Stimulated activated CD4-positive, alpha-beta T cell treated with anti-CD3 and anti-CD28 coated beads, Interleukin-12 subunit alpha, Interleukin-12 subunit beta, amount 100 ng/mL, for 24 hours (primary cell): ENCODE measurements around the gene SULT1A3.
A peak's percentile ranks its signal among the peaks of the same experiment; 100 is the strongest.
"Not testable (repeated sequence)": the region's sequence is repeated elsewhere in the genome, so short reads cannot be mapped to it uniquely, and the experiment has no call there.

Experiments used
- DNase-seq, 2 experiments: peaks; one replicate each; pipeline ENCODE4 v3.0.0-alpha.2; 2020; ENCODE audit warnings: low read depth in 2 of 2

The SULT1A3 gene

GRCh38 chr16:30186782-30187555 lies 12.1 kb upstream of the SULT1A3 start:
- peak; percentile 73 to 88 for DNase-seq

- no peak for DNase-seq
Measured at GRCh38 chr16:30187556-30187865, 11.5 kb upstream of the SULT1A3 start.

- DNase-seq = no peak
Measured at GRCh38 chr16:30187971-30188561, 11.0 kb upstream of the SULT1A3 start.

- DNase-seq = not testable (repeated sequence)
Measured at GRCh38 chr16:30191158-30191557, 7.9 kb upstream of the SULT1A3 start.

- DNase-seq = not testable (repeated sequence)
Measured at GRCh38 chr16:30193098-30193497, 6.0 kb upstream of the SULT1A3 start.

GRCh38 chr16:30193615-30194014 lies 5.4 kb upstream of the SULT1A3 start, which contains the start of the genes BOLA2B and SLX1A:
Gene BOLA2B, minus strand, starts transcription at chr16:30193666. Its CDS starts 71 bp downstream, at chr16:30193595.
Gene SLX1A, plus strand, starts transcription at chr16:30193875. Its CDS starts 210 bp downstream, at chr16:30194085.
- DNase-seq = not testable (repeated sequence)

- not testable (repeated sequence) for DNase-seq
Measured at GRCh38 chr16:30194172-30194925, 4.7 kb upstream of the SULT1A3 start.

- DNase-seq = not testable (repeated sequence)
Measured at GRCh38 chr16:30197001-30197400, 2.1 kb upstream of the SULT1A3 start.

- DNase-seq = not testable (repeated sequence)
Measured at GRCh38 chr16:30199608-30200343, 721 bp downstream of the SULT1A3 start.

GRCh38 chr16:30205541-30206236 lies 6.6 kb downstream of the SULT1A3 start:
- DNase-seq = peak in 1 of 2 experiments; percentile 0

GRCh38 chr16:30206252-30206651 lies 7.2 kb downstream of the SULT1A3 start:
- not testable (repeated sequence) for DNase-seq

- DNase-seq = not testable (repeated sequence)
Measured at GRCh38 chr16:30207063-30207704, 8.1 kb downstream of the SULT1A3 start.

- DNase-seq = not testable (repeated sequence)
Measured at GRCh38 chr16:30209032-30209431, 10.0 kb downstream of the SULT1A3 start.

GRCh38 chr16:30211414-30211813 lies 12.4 kb downstream of the SULT1A3 start:
- DNase-seq = not testable (repeated sequence)

GRCh38 chr16:30217082-30217481 lies 18.0 kb downstream of the SULT1A3 start:
- DNase-seq = not testable (repeated sequence)

GRCh38 chr16:30248379-30248778 lies 49.3 kb downstream of the SULT1A3 start, which contains the start of gene NPIPB13:
Gene NPIPB13, minus strand, starts transcription at chr16:30248479. Its CDS starts 2,906 bp downstream, at chr16:30245573.
- not testable (repeated sequence) for DNase-seq
